ENCODE data around the gene LIPF.
A peak's percentile ranks its signal among the peaks of the same experiment; 100 is the strongest.

Gene LIPF

GRCh38 chr10:88687853-88688467 lies 23.7 kb downstream of the LIPF start:
- Histone ChIP-seq H3K4me1 (ENCODE audit: low read length) (no peaks in the 10 kb centered on the region), H3K79me2 (ENCODE audit: low read length) (no peaks in the 10 kb centered on the region), H3K27me3 (replicated peaks; ENCODE audit: insufficient read depth, low read length) (no peaks in the 10 kb centered on the region), H2AFZ (ENCODE audit: low read length) (no peak overlapping the region), H3K36me3 (replicated peaks; ENCODE audit: insufficient read depth, low read length) (no peaks in the 10 kb centered on the region), H3K27ac (ENCODE audit: low read length) (no peak overlapping the region), H3K4me2 (ENCODE audit: low read depth, low read length) (no peak overlapping the region), H4K20me1 (ENCODE audit: insufficient read depth, low read length) (no peaks in the 10 kb centered on the region), H3K4me3 (ENCODE audit: low read length) (no peak overlapping the region), H3F3A (ENCODE audit: insufficient read depth, low read length) (no peaks in the 10 kb centered on the region), H3K9me3 (replicated peaks; ENCODE audit: insufficient read depth, low read length) (no peaks in the 10 kb centered on the region), H3K9me2 (replicated peaks; ENCODE audit: insufficient read depth, low read length) (no peaks in the 10 kb centered on the region), H3K9ac (ENCODE audit: low read length) (no peak overlapping the region)
- TF ChIP-seq CTCF (IDR thresholded peaks at IDR 0.05; ENCODE audit: low read length), result peak; percentile 72
- no peak for TF ChIP-seq EZH2 (optimal IDR thresholded peaks at IDR 0.05; ENCODE audit: low read depth, low read length)
- no peak for TF ChIP-seq EZH2phosphoT487 (IDR thresholded peaks at IDR 0.05; ENCODE audit: low read length)
- peak; percentile 26 for DNase-seq

GRCh38 chr10:88689366-88689765 lies 25.1 kb downstream of the LIPF start:
- TF ChIP-seq CTCF (IDR thresholded peaks at IDR 0.05; ENCODE audit: low read length) (no peak), EZH2phosphoT487 (IDR thresholded peaks at IDR 0.05; ENCODE audit: low read length) (no peak), EZH2 (optimal IDR thresholded peaks at IDR 0.05; ENCODE audit: low read depth, low read length) (no peak)

GRCh38 chr10:88693392-88694020 lies 29.3 kb downstream of the LIPF start:
- Histone ChIP-seq H3K9ac (ENCODE audit: low read length) (no peak overlapping the region), H3K9me2 (replicated peaks; ENCODE audit: insufficient read depth, low read length) (no peaks in the 10 kb centered on the region), H3F3A (ENCODE audit: insufficient read depth, low read length) (no peaks in the 10 kb centered on the region), H3K4me2 (ENCODE audit: low read depth, low read length) (no peak overlapping the region), H4K20me1 (ENCODE audit: insufficient read depth, low read length) (no peaks in the 10 kb centered on the region), H3K4me1 (ENCODE audit: low read length) (no peaks in the 10 kb centered on the region), H3K27me3 (replicated peaks; ENCODE audit: insufficient read depth, low read length) (no peaks in the 10 kb centered on the region), H2AFZ (ENCODE audit: low read length) (no peak overlapping the region), H3K4me3 (ENCODE audit: low read length) (no peak overlapping the region), H3K79me2 (ENCODE audit: low read length) (no peaks in the 10 kb centered on the region), H3K9me3 (replicated peaks; ENCODE audit: insufficient read depth, low read length) (no peaks in the 10 kb centered on the region), H3K36me3 (replicated peaks; ENCODE audit: insufficient read depth, low read length) (no peaks in the 10 kb centered on the region), H3K27ac (ENCODE audit: low read length) (no peak overlapping the region)
- TF ChIP-seq EZH2phosphoT487 (IDR thresholded peaks at IDR 0.05; ENCODE audit: low read length) (no peak), EZH2 (optimal IDR thresholded peaks at IDR 0.05; ENCODE audit: low read depth, low read length) (no peak), CTCF (IDR thresholded peaks at IDR 0.05; ENCODE audit: low read length) (no peak)
- no peak for DNase-seq

More at GRCh38 chr10:88689366-88689765, 25.1 kb downstream of the LIPF start:
- H3F3A ChIP-seq (ENCODE audit: insufficient read depth, low read length), result no peaks in the 10 kb centered on the region
- H3K9ac ChIP-seq (ENCODE audit: low read length), result no peak overlapping the region
- no peaks in the 10 kb centered on the region for H4K20me1 ChIP-seq (ENCODE audit: insufficient read depth, low read length)
- H3K27ac ChIP-seq (ENCODE audit: low read length), result no peak overlapping the region
- H3K27me3 ChIP-seq (replicated peaks; ENCODE audit: insufficient read depth, low read length), result no peaks in the 10 kb centered on the region
- H3K4me2 ChIP-seq (ENCODE audit: low read depth, low read length), result no peak overlapping the region
- no peak overlapping the region for H3K4me3 ChIP-seq (ENCODE audit: low read length)
- H3K79me2 ChIP-seq (ENCODE audit: low read length), result no peaks in the 10 kb centered on the region
- H3K4me1 ChIP-seq (ENCODE audit: low read length), result no peaks in the 10 kb centered on the region
- H3K36me3 ChIP-seq (replicated peaks; ENCODE audit: insufficient read depth, low read length), result no peaks in the 10 kb centered on the region
- H2AFZ ChIP-seq (ENCODE audit: low read length), result no peak overlapping the region
- no peaks in the 10 kb centered on the region for H3K9me3 ChIP-seq (replicated peaks; ENCODE audit: insufficient read depth, low read length)
- no peak for DNase-seq
- no peaks in the 10 kb centered on the region for H3K9me2 ChIP-seq (replicated peaks; ENCODE audit: insufficient read depth, low read length)
